Left lung (tissue), 10 donors: ENCODE results near the gene KIF21A. TPM values are rescaled to one million over a fixed set of nuclear protein-coding genes. Genes with fewer than 3 reads are reported as not detected.

Experiments used
- ATAC-seq: fragments of 200-7000 bp; cut with Tn5 transposase; one replicate; pipeline ENCODE4 v1.9.1; 2020; ENCODE audit warnings: moderate library complexity
- DNase-seq, 4 donors: peaks; one replicate each; pipeline ENCODE4 v3.0.0-alpha.2; 2013 to 2020
- H3K27ac ChIP-seq, 2 donors: fragments of 200-600 bp; sonication (generic) in 1 of 2; one replicate each; pipeline versions ENCODE4 v1.5.0 to v1.8.0; 2020 to 2021
- H3K27me3 ChIP-seq, 2 donors: fragments of 200-600 bp; sonication (generic) in 1 of 2; one replicate each; pipeline versions ENCODE4 v1.5.0 to v1.8.0; 2020 to 2021
- H3K36me3 ChIP-seq, 2 donors: fragments of 200-600 bp; sonication (generic) in 1 of 2; one replicate each; pipeline versions ENCODE4 v1.5.0 to v1.8.0; 2020 to 2021
- H3K4me1 ChIP-seq, 2 donors: fragments of 200-600 bp; one replicate each; pipeline ENCODE4 v1.8.0; 2021
- H3K4me3 ChIP-seq, 2 donors: fragments of 200-600 bp; sonication (generic) in 1 of 2; one replicate each; pipeline versions ENCODE4 v1.5.0 to v1.8.0; 2020 to 2021; ENCODE audit warnings: mild to moderate bottlenecking in 1 of 2
- H3K9me3 ChIP-seq, 2 donors: fragments of 200-600 bp; sonication (generic) in 1 of 2; one replicate each; pipeline versions ENCODE4 v1.5.0 to v1.8.0; 2020 to 2021
- CTCF ChIP-seq, 2 donors: fragments of 200-600 bp; sonication (generic) in 1 of 2; IDR thresholded peaks; one replicate each; pipeline versions ENCODE4 v1.5.0 to v1.8.0; 2021; ENCODE audit warnings: antibody characterized with exemption in 2 of 2
- intact Hi-C, 2 donors: fragments of 100-400 bp; cut with DNase I; formaldehyde crosslinking; loops; one replicate each; pipeline versions ENCODE4 v1.11.2 to v1.14.2; 2022
- polyA plus RNA-seq, 6 donors: library from polyadenylated mRNA; unstranded; fragments of 120-200 nt; gene quantifications; one replicate each; pipeline ENCODE4 v1.2.1, GENCODE V29; 2013; ENCODE audit not compliant: insufficient read length in 6 of 6
- total RNA-seq, 2 donors: library from RNA; stranded (reverse); fragmentation: NEBNext Ultra II Directional; extraction: Animal tissue kit (Norgen Biotek cat#: 25700); gene quantifications; one replicate each; pipeline ENCODE4 v1.2.1, GENCODE V29; 2021
- donor health status: DM: no; HTN: yes; CAD: no.
- donor health status: DM: no; HTN: no; CAD: no.

The KIF21A gene
- total and polyA plus RNA-seq, 8 donors, result 12.7 to 19.7 (median 15.6) TPM

DNA sequence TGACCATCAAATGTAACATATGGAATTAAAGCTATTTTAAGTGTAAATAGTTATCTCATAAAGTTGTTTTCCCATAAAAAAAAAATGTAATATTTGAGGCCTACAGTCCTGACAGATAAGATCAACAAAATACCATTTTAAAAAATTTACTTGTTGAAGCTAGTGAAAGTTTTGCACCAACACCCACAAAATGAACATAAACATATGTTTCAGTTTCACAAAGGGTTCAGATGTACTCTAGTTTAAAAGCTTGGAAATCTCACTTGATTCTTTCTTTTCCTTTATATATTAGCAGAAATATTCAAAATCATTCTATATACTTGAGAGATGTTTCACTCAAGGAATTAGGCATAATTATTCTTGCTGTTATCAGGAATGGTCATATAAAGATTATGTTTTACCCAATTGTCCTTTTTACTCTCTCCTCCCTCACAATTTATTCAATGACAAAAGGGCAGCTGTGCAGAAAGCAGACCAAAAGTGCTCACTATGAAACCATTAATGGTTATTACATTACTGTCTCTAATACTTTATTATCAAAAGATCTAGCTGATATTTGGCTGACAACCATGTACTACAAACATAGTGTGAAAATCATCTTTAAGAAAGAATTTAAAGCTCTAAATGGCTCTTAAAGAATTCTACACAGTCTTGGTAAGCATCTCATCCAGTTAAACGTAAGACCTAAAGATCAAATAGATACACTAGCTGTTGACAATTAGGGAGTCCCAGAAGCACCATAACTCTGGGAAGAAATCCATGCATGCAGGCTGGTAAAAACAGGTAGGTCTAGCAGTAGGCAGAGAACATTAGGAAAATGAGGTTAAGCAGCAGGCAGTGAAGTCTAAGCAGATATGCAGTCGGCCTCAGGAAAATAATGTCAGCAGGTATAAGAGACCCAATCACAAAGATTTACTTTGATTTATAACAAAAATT, 28.8 kb downstream of the KIF21A start:
- Histone ChIP-seq H3K4me1 (no peaks in the 10 kb centered on the region), H3K27me3 (no peaks in the 10 kb centered on the region), H3K36me3 (no peaks in the 10 kb centered on the region), H3K4me3 (no peak overlapping the region), H3K9me3 (no peaks in the 10 kb centered on the region), H3K27ac (no peak overlapping the region)
- no peak for TF ChIP-seq CTCF (IDR thresholded peaks at IDR 0.05)
- ATAC-seq (no peak), DNase-seq (no peak)
- intact Hi-C loops, result no loop called here

DNA sequence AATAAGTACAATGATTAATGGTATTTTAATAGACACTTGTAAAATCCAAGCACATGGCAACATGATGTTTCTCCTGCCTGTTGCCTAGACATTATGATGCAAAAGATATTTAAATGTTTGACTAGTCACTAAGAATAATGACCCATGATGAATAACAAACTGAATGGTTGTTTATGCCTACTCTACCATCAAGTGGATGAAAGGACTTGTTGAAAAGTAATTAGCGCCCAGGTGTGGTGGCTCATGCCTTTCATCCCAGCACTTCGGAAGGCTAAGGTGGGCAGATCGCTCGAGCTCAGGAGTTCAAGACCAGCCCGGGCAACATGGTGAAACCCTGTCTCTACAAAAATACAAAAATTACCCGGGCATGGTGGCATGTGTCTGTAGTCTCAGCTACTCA, 30.7 kb downstream of the KIF21A start:
- H3K27me3 ChIP-seq, result no peaks in the 10 kb centered on the region

DNA sequence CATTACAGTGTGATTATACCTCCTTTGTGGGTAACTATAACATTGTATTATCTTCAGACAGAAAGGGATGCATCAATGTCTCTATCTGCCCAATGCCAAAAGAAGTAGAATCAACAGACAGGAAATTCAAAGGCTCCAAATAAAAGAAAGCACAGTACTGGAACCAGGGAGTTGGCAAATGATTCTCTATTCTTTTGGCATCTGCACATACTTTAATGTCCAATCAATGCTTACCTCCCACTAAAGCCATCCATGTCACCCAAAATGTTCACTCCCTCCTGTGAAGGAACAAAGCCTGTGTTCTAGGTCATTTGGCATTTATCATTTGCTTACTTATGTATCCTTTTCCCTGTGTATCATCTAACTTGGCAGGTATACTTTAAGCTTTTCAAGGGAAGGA, 36.7 kb downstream of the KIF21A start:
- TF ChIP-seq CTCF (IDR thresholded peaks at IDR 0.05), result no peak

More for the DNA sequence above, 30.7 kb downstream of the KIF21A start:
- no peak for DNase-seq
- intact Hi-C loops, result no loop called here
- H3K4me3 ChIP-seq, result no peak overlapping the region
- TF ChIP-seq CTCF (IDR thresholded peaks at IDR 0.05), result no peak
- ATAC-seq, result no peak
- H3K9me3 ChIP-seq, result no peaks in the 10 kb centered on the region
- no peaks in the 10 kb centered on the region for H3K36me3 ChIP-seq
- H3K4me1 ChIP-seq, result no peaks in the 10 kb centered on the region
- H3K27ac ChIP-seq, result no peak overlapping the region

GRCh38 chr12:39405580-39405979, 37.3 kb downstream of the KIF21A start:
- Histone ChIP-seq H3K27me3 (no peaks in the 10 kb centered on the region), H3K4me3 (no peak overlapping the region), H3K9me3 (no peaks in the 10 kb centered on the region), H3K27ac (no peak overlapping the region), H3K36me3 (no peaks in the 10 kb centered on the region), H3K4me1 (no peaks in the 10 kb centered on the region)
- DNase-seq (no peak), ATAC-seq (no peak)
- TF ChIP-seq CTCF (IDR thresholded peaks at IDR 0.05), result no peak
- intact Hi-C loops, result no loop called here

More for the DNA sequence above, 36.7 kb downstream of the KIF21A start:
- no peaks in the 10 kb centered on the region for H3K27me3 ChIP-seq
- no peaks in the 10 kb centered on the region for H3K4me1 ChIP-seq
- H3K36me3 ChIP-seq, result no peaks in the 10 kb centered on the region
- intact Hi-C loops, result no loop called here
- H3K4me3 ChIP-seq, result no peak overlapping the region
- DNase-seq, result no peak
- no peak for ATAC-seq
- H3K27ac ChIP-seq, result no peak overlapping the region
- no peaks in the 10 kb centered on the region for H3K9me3 ChIP-seq

GRCh38 chr12:39404000-39404399, 38.9 kb downstream of the KIF21A start:
- no peaks in the 10 kb centered on the region for H3K9me3 ChIP-seq
- H3K36me3 ChIP-seq, result no peaks in the 10 kb centered on the region
- ATAC-seq (no peak), DNase-seq (no peak)
- H3K4me1 ChIP-seq, result no peaks in the 10 kb centered on the region
- no peak for TF ChIP-seq CTCF (IDR thresholded peaks at IDR 0.05)
- H3K27me3 ChIP-seq, result no peaks in the 10 kb centered on the region
- no peak overlapping the region for H3K27ac ChIP-seq
- intact Hi-C loops, result no loop called here
- H3K4me3 ChIP-seq, result no peak overlapping the region
